Sigmoid colon (tissue), 4 donors: ENCODE data around the gene VCAN.

Experiments used
- CTCF ChIP-seq, 4 experiments: fragments of 450-650 bp in 3 of 4; fragments of 200-600 bp in 1 of 4; IDR thresholded peaks; one replicate each; pipeline ENCODE4 v1.5.1; 2016 to 2019; ENCODE audit warnings: antibody characterized with exemption in 4 of 4, mild to moderate bottlenecking in 3 of 4, moderate library complexity in 2 of 4
- EP300 ChIP-seq, 4 donors: sonication (generic); formaldehyde crosslinking; IDR thresholded peaks; one replicate each; pipeline ENCODE4 v1.6.1; 2017; ENCODE audit warnings: antibody characterized with exemption in 4 of 4
- POLR2A ChIP-seq, 2 donors: fragments of 450-650 bp; IDR thresholded peaks; one replicate each; pipeline ENCODE4 v1.6.1; 2016; ENCODE audit warnings: antibody characterized with exemption in 2 of 2, mild to moderate bottlenecking in 2 of 2, moderate library complexity in 2 of 2
- POLR2AphosphoS5 ChIP-seq, 4 donors: sonication (generic); formaldehyde crosslinking; IDR thresholded peaks; one replicate each; pipeline ENCODE4 v1.6.1; 2017; ENCODE audit warnings: antibody characterized with exemption in 4 of 4

GRCh38 chr5:83586874-83587776, 115.6 kb downstream of the VCAN start:
- no peak for TF ChIP-seq CTCF (IDR thresholded peaks at IDR 0.05)
- TF ChIP-seq EP300 (IDR thresholded peaks at IDR 0.05): no peak
- no peak for TF ChIP-seq POLR2A (IDR thresholded peaks at IDR 0.05)
- no peak for TF ChIP-seq POLR2AphosphoS5 (IDR thresholded peaks at IDR 0.05)
